Stomach (tissue), 9 donors: ENCODE results near the gene MINDY2. TPM values are rescaled to one million over a fixed set of nuclear protein-coding genes. Genes with fewer than 3 reads are reported as not detected.
A peak's percentile ranks its signal among the peaks of the same experiment; 100 is the strongest.

Source experiments
- DNase-seq, 2 donors: peaks; one replicate each; pipeline versions ENCODE4 v3.0.0 to v3.0.0-alpha.2; 2013 to 2019
- H3K27ac ChIP-seq, 5 donors: fragments of 200-600 bp in 4 of 5; sonication (generic) in 4 of 5; one replicate each; pipeline ENCODE4 v1.5.1; 2013 to 2019; ENCODE audit warnings: mild to moderate bottlenecking in 1 of 5, moderate library complexity in 1 of 5
- H3K27me3 ChIP-seq, 3 donors: fragments of 200-600 bp; sonication (generic); one replicate each; pipeline ENCODE4 v1.5.1; 2017 to 2019; ENCODE audit warnings: mixed run types in 1 of 3
- H3K36me3 ChIP-seq, 4 donors: fragments of 200-600 bp; sonication (generic); 1 replicate in 3 of 4; 2 replicates in 1 of 4; pipeline ENCODE4 v1.5.1; 2016 to 2019
- H3K4me1 ChIP-seq, 4 donors: fragments of 200-600 bp; sonication (generic); one replicate each; pipeline ENCODE4 v1.5.1; 2016 to 2019
- H3K4me3 ChIP-seq, 4 donors: fragments of 200-600 bp; sonication (generic) in 3 of 4; one replicate each; pipeline ENCODE4 v1.5.1; 2016 to 2019; ENCODE audit warnings: mild to moderate bottlenecking in 1 of 4
- H3K9me3 ChIP-seq, 4 donors: fragments of 200-600 bp; sonication (generic); one replicate each; pipeline ENCODE4 v1.5.1; 2016 to 2019
- EP300 ChIP-seq: sonication (generic); formaldehyde crosslinking; IDR thresholded peaks from one replicate; pipeline ENCODE4 v1.6.1; 2017; ENCODE audit warnings: antibody characterized with exemption
- POLR2A ChIP-seq, 4 donors: fragments of 450-650 bp; IDR thresholded peaks; one replicate each; pipeline ENCODE4 v1.6.1; 2016; ENCODE audit warnings: antibody characterized with exemption in 4 of 4, control low read depth in 2 of 4, mild to moderate bottlenecking in 1 of 4, moderate library complexity in 1 of 4
- POLR2AphosphoS5 ChIP-seq, 3 donors: sonication (generic); formaldehyde crosslinking; IDR thresholded peaks; one replicate each; pipeline ENCODE4 v1.6.1; 2016; ENCODE audit warnings: antibody characterized with exemption in 3 of 3
- WGBS, 5 donors: extraction: QIAGEN DNeasy Blood & Tissue Kit in 3 of 5; methylation state at CpG; one replicate each; pipeline versions ENCODE4 v1.1.5 to v1.1.7; 2013 to 2018; 5-methylcytosine and 5-hydroxymethylcytosine counted together
- intact Hi-C: fragments of 100-400 bp; cut with DNase I; formaldehyde crosslinking; loops from one replicate; pipeline ENCODE4 v1.15.1; 2023; ENCODE audit warnings: low total_unique reads
- polyA plus RNA-seq, 3 donors: library from polyadenylated mRNA; stranded (reverse); fragments of 200-250 nt; gene quantifications; one replicate each; pipeline ENCODE4 v1.2.3, GENCODE V29; 2013
- total RNA-seq, 5 donors: library from RNA; depleted of rRNA; stranded (reverse); fragments of >200 nt; gene quantifications; one replicate each; pipeline versions ENCODE4 v1.1.0 to v1.2.3, GENCODE V29; 2014 to 2016
- TF ChIP-seq, protein P1 (sequence below), 7 experiments: fragments of 450-650 bp in 4 of 7; fragments of 200-600 bp in 3 of 7; sonication (generic) in 3 of 7; IDR thresholded peaks; one replicate each; pipeline ENCODE4 v1.5.1; 2016 to 2019; ENCODE audit warnings: antibody characterized with exemption in 7 of 7, control low read depth in 2 of 7, mild to moderate bottlenecking in 1 of 7
- donor health status: healthy with polysubstance abuse.
- donor health status: Bipolar disorder and iron deficiency.
- donor health status: healthy.

The MINDY2 gene
- total and polyA plus RNA-seq, 8 donors = 3.1 to 34.1 (median 7.5) TPM

DNA sequence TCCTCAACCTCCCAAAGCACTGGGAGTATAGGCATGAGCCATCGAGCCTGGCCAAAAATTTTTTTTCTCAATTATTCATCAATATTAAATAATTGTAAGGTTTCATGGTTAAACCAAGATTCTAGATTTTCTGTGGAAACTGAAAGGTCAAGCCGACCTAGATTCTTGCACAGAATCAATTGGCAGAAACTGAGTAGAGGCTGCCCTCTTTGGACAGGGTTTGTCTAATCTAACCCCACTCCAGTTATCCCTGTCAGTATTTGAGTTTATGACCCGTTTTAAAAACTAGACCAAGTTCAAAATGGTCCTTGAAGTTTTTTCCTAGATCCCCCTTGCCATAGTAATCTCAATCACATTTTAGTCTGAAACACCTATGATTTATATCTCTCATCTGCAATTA is 13.0 kb upstream of the MINDY2 start:
- 29 to 50% (median 41%) methylated on average over 3 of the region's 3 CpGs for WGBS, 5 donors
- Histone ChIP-seq H3K27ac (no peak overlapping the region), H3K4me3 (no peak overlapping the region), H3K36me3 (no peaks in the 10 kb centered on the region), H3K9me3 (no peaks in the 10 kb centered on the region), H3K27me3 (no peaks in the 10 kb centered on the region), H3K4me1 (no peaks in the 10 kb centered on the region)
- intact Hi-C loops = loop anchor here (10.0 kb wide), 1 partner anchor 493 kb away; no protein-coding TSS in a partner anchor
- TF ChIP-seq POLR2AphosphoS5 (IDR thresholded peaks at IDR 0.05) (no peak), EP300 (no peak), POLR2A (IDR thresholded peaks at IDR 0.05) (no peak)
- TF ChIP-seq, protein P1, sequence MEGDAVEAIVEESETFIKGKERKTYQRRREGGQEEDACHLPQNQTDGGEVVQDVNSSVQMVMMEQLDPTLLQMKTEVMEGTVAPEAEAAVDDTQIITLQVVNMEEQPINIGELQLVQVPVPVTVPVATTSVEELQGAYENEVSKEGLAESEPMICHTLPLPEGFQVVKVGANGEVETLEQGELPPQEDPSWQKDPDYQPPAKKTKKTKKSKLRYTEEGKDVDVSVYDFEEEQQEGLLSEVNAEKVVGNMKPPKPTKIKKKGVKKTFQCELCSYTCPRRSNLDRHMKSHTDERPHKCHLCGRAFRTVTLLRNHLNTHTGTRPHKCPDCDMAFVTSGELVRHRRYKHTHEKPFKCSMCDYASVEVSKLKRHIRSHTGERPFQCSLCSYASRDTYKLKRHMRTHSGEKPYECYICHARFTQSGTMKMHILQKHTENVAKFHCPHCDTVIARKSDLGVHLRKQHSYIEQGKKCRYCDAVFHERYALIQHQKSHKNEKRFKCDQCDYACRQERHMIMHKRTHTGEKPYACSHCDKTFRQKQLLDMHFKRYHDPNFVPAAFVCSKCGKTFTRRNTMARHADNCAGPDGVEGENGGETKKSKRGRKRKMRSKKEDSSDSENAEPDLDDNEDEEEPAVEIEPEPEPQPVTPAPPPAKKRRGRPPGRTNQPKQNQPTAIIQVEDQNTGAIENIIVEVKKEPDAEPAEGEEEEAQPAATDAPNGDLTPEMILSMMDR (IDR thresholded peaks at IDR 0.05) = peak in 1 of 7 experiments; percentile 16
- peak in 1 of 2 donors; percentile 25 for DNase-seq

DNA sequence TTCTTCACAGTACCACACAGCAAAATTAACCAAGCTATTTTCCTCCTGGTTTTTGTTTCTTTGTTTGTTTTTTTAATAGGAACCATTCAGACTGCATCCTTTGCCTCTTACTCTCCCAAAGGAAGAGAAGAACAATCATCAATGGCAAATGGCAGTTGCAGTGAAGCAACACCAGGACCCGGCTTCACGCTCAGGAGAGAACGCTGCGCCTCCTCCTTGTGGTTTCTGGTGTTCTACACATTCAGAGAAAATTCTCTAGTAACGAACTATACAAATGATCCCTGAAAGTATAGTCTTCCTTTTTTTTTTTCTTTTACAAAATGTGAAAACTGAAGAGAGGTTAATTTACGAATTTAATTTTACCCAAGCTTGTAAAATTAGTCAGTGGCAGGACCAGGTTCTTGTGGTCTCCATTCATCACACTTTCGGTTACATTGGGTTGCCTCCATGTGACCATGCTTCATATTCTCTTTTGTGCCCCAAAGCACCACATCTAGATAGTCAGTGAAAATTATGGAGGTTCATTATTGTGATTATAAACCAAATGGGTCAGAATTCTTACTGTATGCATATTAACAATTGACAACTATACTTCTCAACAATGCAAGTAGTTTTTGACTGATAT is 10.6 kb upstream of the MINDY2 start:
- H3K4me3 ChIP-seq = no peak overlapping the region
- intact Hi-C loops = no loop called here
- no peaks in the 10 kb centered on the region for H3K27me3 ChIP-seq
- H3K27ac ChIP-seq = no peak overlapping the region
- peaks cover 0 to 13% (median 6%) of the 10 kb centered on the region in 4 donors for H3K9me3 ChIP-seq
- no peak for DNase-seq
- TF ChIP-seq POLR2AphosphoS5 (IDR thresholded peaks at IDR 0.05) = no peak
- WGBS, 5 donors = 66 to 90% (median 85%) methylated on average over 7 of the region's 7 CpGs
- no peaks in the 10 kb centered on the region for H3K36me3 ChIP-seq
- H3K4me1 ChIP-seq = no peaks in the 10 kb centered on the region

- Histone ChIP-seq H3K4me3 (no peak overlapping the region), H3K27me3 (no peaks in the 10 kb centered on the region), H3K27ac (no peak overlapping the region), H3K36me3 (no peaks in the 10 kb centered on the region), H3K4me1 (no peaks in the 10 kb centered on the region), H3K9me3 (peaks cover 0 to 13% (median 6%) of the 10 kb centered on the region in 4 donors)
- intact Hi-C loops = no loop called here
- TF ChIP-seq, protein P1 (IDR thresholded peaks at IDR 0.05) = no peak
- TF ChIP-seq EP300 (no peak), POLR2A (IDR thresholded peaks at IDR 0.05) (no peak), POLR2AphosphoS5 (IDR thresholded peaks at IDR 0.05) (no peak)
- DNase-seq = no peak
- WGBS, 5 donors = 78 to 97% (median 91%) methylated on average over 1 of the region's 1 CpG
Measured at GRCh38 chr15:58761010-58761388, 10.1 kb upstream of the MINDY2 start.

- Histone ChIP-seq H3K4me3 (no peak overlapping the region), H3K27me3 (no peaks in the 10 kb centered on the region), H3K9me3 (peaks cover 0 to 13% (median 6%) of the 10 kb centered on the region in 4 donors), H3K36me3 (no peaks in the 10 kb centered on the region), H3K4me1 (no peaks in the 10 kb centered on the region), H3K27ac (no peak overlapping the region)
- DNase-seq = no peak
- intact Hi-C loops = no loop called here
- TF ChIP-seq, protein P1 (IDR thresholded peaks at IDR 0.05) = no peak
- TF ChIP-seq EP300 (no peak), POLR2AphosphoS5 (IDR thresholded peaks at IDR 0.05) (no peak), POLR2A (IDR thresholded peaks at IDR 0.05) (no peak)
Measured at GRCh38 chr15:58762285-58762684, 8.8 kb upstream of the MINDY2 start.

DNA sequence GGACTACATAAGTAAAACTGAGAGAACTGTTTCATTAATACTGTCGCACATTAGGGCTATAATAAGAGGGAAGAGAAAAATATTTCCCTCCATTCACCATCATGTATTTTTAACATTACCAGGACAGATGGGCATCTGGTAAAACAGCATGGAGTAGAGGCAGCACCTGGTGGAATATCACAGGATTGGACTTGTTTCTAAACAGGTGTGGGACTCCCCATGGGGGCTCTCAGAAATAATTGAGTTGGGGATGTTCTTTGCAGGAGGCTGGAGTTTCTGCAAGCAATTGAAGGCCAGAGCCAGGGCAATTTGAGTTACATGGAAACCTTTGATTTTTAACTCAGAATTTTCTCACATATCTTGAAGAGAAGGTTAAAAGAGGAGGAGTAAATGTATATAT is 8.4 kb upstream of the MINDY2 start:
- H3K27me3 ChIP-seq = no peaks in the 10 kb centered on the region
- WGBS, 5 donors = 90 to 97% (median 93%) methylated on average over 1 of the region's 1 CpG
- DNase-seq = no peak
- no peak overlapping the region for H3K4me3 ChIP-seq
- intact Hi-C loops = no loop called here
- no peaks in the 10 kb centered on the region for H3K36me3 ChIP-seq
- no peak overlapping the region for H3K27ac ChIP-seq
- H3K9me3 ChIP-seq = peaks cover 0 to 13% (median 6%) of the 10 kb centered on the region in 4 donors
- no peaks in the 10 kb centered on the region for H3K4me1 ChIP-seq
- TF ChIP-seq POLR2A (IDR thresholded peaks at IDR 0.05) (no peak), EP300 (no peak), POLR2AphosphoS5 (IDR thresholded peaks at IDR 0.05) (no peak)
- TF ChIP-seq, protein P1 (IDR thresholded peaks at IDR 0.05) = no peak
